Testis (tissue), 3 donors: ENCODE data around the gene TRPC4. TPM values are rescaled to one million over a fixed set of nuclear protein-coding genes. Genes with fewer than 3 reads are reported as not detected.

Experiments used
- DNase-seq: peaks from one replicate; pipeline ENCODE4 v3.0.0-alpha.2; 2019
- H3K27ac ChIP-seq, 2 donors: fragments of 200-600 bp; sonication (generic); one replicate each; pipeline ENCODE4 v1.5.1; 2019
- H3K27me3 ChIP-seq: fragments of 200-600 bp; sonication (generic); one replicate; pipeline ENCODE4 v1.5.1; 2019
- H3K36me3 ChIP-seq: fragments of 200-600 bp; sonication (generic); one replicate; pipeline ENCODE4 v1.5.1; 2017; ENCODE audit warnings: low read depth; ENCODE audit errors: missing control alignments
- H3K4me1 ChIP-seq: fragments of 200-600 bp; sonication (generic); one replicate; pipeline ENCODE4 v1.5.1; 2019
- H3K4me3 ChIP-seq, 2 donors: fragments of 200-600 bp; sonication (generic); one replicate each; pipeline ENCODE4 v1.5.1; 2017 to 2019
- H3K9me3 ChIP-seq: fragments of 200-600 bp; sonication (generic); one replicate; pipeline ENCODE4 v1.5.1; 2017
- CTCF ChIP-seq, 3 experiments: fragments of 450-650 bp in 2 of 3; fragments of 200-600 bp in 1 of 3; sonication (generic) in 1 of 3; IDR thresholded peaks; one replicate each; pipeline ENCODE4 v1.5.1; 2016 to 2019; ENCODE audit warnings: antibody characterized with exemption in 3 of 3, mild to moderate bottlenecking in 2 of 3, moderate library complexity in 1 of 3
- POLR2A ChIP-seq: fragments of 450-650 bp; IDR thresholded peaks from one replicate; pipeline ENCODE4 v1.6.1; 2017; ENCODE audit warnings: antibody characterized with exemption, mild to moderate bottlenecking, moderate library complexity
- WGBS, 2 donors: methylation state at CpG; one replicate each; pipeline ENCODE4 v1.1.5; 2018; 5-methylcytosine and 5-hydroxymethylcytosine counted together
- intact Hi-C: fragments of 100-400 bp; cut with DNase I; formaldehyde crosslinking; loops from one replicate; pipeline ENCODE4 v1.15.1; 2023; ENCODE audit warnings: low total_unique reads
- polyA plus RNA-seq: library from polyadenylated mRNA; stranded (reverse); fragments of 350-450 nt; fragmentation: Illumina TruSeq; extraction: RNeasy Lipid Tissue Mini Kit (QIAGEN cat#74804); gene quantifications from one replicate; pipeline ENCODE4 v1.2.3, GENCODE V29; 2014; ENCODE audit warnings: low read depth, low replicate concordance; ENCODE audit not compliant: insufficient read depth
- total RNA-seq, 2 donors: library from RNA; depleted of rRNA; stranded (reverse); fragments of >200 nt; gene quantifications; one replicate each; pipeline ENCODE4 v1.2.3, GENCODE V29; 2016

The TRPC4 gene
- total and polyA plus RNA-seq, 3 donors from 2014 or later = 0.06 to 0.12 TPM; not detected in 1

GRCh38 chr13:37682496-37682895 is 187.1 kb downstream of the TRPC4 start:
- DNase-seq = no peak
- TF ChIP-seq POLR2A (no peak), CTCF (IDR thresholded peaks at IDR 0.05) (no peak)
- Histone ChIP-seq H3K4me1 (peaks cover 4% of the 10 kb centered on the region), H3K4me3 (no peak overlapping the region), H3K36me3 (no peaks in the 10 kb centered on the region), H3K27ac (no peak overlapping the region), H3K27me3 (no peaks in the 10 kb centered on the region), H3K9me3 (no peaks in the 10 kb centered on the region)
- intact Hi-C loops = no loop called here
- 80 to 84% methylated on average over 3 of the region's 3 CpGs for WGBS, 2 donors

- WGBS, 2 donors = 51 to 54% methylated on average over 6 of the region's 6 CpGs
Observed at GRCh38 chr13:37681281-37682032, 188.1 kb downstream of the TRPC4 start.

GRCh38 chr13:37680137-37680536 is 189.4 kb downstream of the TRPC4 start:
- Histone ChIP-seq H3K36me3 (no peaks in the 10 kb centered on the region), H3K4me3 (no peak overlapping the region), H3K27me3 (no peaks in the 10 kb centered on the region), H3K4me1 (peaks cover 4% of the 10 kb centered on the region), H3K27ac (no peak overlapping the region), H3K9me3 (no peaks in the 10 kb centered on the region)
- no peak for DNase-seq
- TF ChIP-seq POLR2A (no peak), CTCF (IDR thresholded peaks at IDR 0.05) (no peak)
- WGBS, 2 donors = 65 to 87% methylated on average over 5 of the region's 5 CpGs
- intact Hi-C loops = no loop called here

More at GRCh38 chr13:37681281-37682032, 188.1 kb downstream of the TRPC4 start:
- Histone ChIP-seq H3K4me3 (no peak overlapping the region), H3K4me1 (peaks cover 4% of the 10 kb centered on the region), H3K27ac (no peak overlapping the region), H3K9me3 (no peaks in the 10 kb centered on the region), H3K36me3 (no peaks in the 10 kb centered on the region), H3K27me3 (no peaks in the 10 kb centered on the region)
- intact Hi-C loops = no loop called here
- no peak for DNase-seq
- TF ChIP-seq CTCF (IDR thresholded peaks at IDR 0.05) (no peak), POLR2A (no peak)

GRCh38 chr13:37679043-37679442 is 190.5 kb downstream of the TRPC4 start:
- no peaks in the 10 kb centered on the region for H3K36me3 ChIP-seq
- no peak overlapping the region for H3K4me3 ChIP-seq
- TF ChIP-seq POLR2A (no peak), CTCF (IDR thresholded peaks at IDR 0.05) (no peak)
- no peaks in the 10 kb centered on the region for H3K27me3 ChIP-seq
- 67 to 73% methylated on average over 2 of the region's 2 CpGs for WGBS, 2 donors
- H3K9me3 ChIP-seq = no peaks in the 10 kb centered on the region
- H3K4me1 ChIP-seq = peaks cover 4% of the 10 kb centered on the region
- H3K27ac ChIP-seq = no peak overlapping the region
- intact Hi-C loops = no loop called here
- DNase-seq = no peak

- 83 to 89% methylated on average over 1 of the region's 1 CpG for WGBS, 2 donors
- no peak overlapping the region for H3K4me3 ChIP-seq
- no peaks in the 10 kb centered on the region for H3K9me3 ChIP-seq
- no peak for DNase-seq
- H3K36me3 ChIP-seq = no peaks in the 10 kb centered on the region
- H3K27me3 ChIP-seq = no peaks in the 10 kb centered on the region
- intact Hi-C loops = no loop called here
- no peak overlapping the region for H3K27ac ChIP-seq
- no peak for TF ChIP-seq POLR2A
- no peak for TF ChIP-seq CTCF (IDR thresholded peaks at IDR 0.05)
- no peaks in the 10 kb centered on the region for H3K4me1 ChIP-seq
Observed at GRCh38 chr13:37669845-37670244, 199.7 kb downstream of the TRPC4 start.
